Ovary (tissue), 9 donors: ENCODE measurements around the gene SPO11. TPM values are rescaled to one million over a fixed set of nuclear protein-coding genes. Genes with fewer than 3 reads are reported as not detected.

Experiments
- DNase-seq, 5 donors: peaks; one replicate each; pipeline ENCODE4 v3.0.0-alpha.2; 2019 to 2020
- H3K27ac ChIP-seq, 2 donors: fragments of 200-600 bp; one replicate each; pipeline versions ENCODE4 v1.5.1 to v1.8.0; 2019 to 2022
- H3K27me3 ChIP-seq: fragments of 200-600 bp; one replicate; pipeline ENCODE4 v1.8.0; 2022
- H3K36me3 ChIP-seq: fragments of 200-600 bp; sonication (generic); one replicate; pipeline ENCODE4 v1.5.1; 2019
- H3K4me1 ChIP-seq: one replicate; pipeline ENCODE4 v1.8.1; 2013; ENCODE audit warnings: mild to moderate bottlenecking, moderate library complexity; ENCODE audit not compliant: insufficient read depth
- H3K4me3 ChIP-seq: fragments of 200-600 bp; sonication (generic); one replicate; pipeline ENCODE4 v1.5.1; 2017
- H3K9me3 ChIP-seq, 2 donors: fragments of 200-600 bp in 1 of 2; sonication (generic) in 1 of 2; one replicate each; pipeline versions ENCODE4 v1.5.1 to v1.8.1; 2013 to 2019; ENCODE audit warnings: mild to moderate bottlenecking in 1 of 2, moderate library complexity in 1 of 2
- CTCF ChIP-seq, 3 donors: fragments of 450-650 bp in 2 of 3; fragments of 200-600 bp in 1 of 3; IDR thresholded peaks; one replicate each; pipeline versions ENCODE4 v1.5.1 to v1.8.0; 2016 to 2022; ENCODE audit warnings: antibody characterized with exemption in 3 of 3, mild to moderate bottlenecking in 1 of 3
- EP300 ChIP-seq: sonication (generic); formaldehyde crosslinking; IDR thresholded peaks from one replicate; pipeline ENCODE4 v1.6.1; 2017; ENCODE audit warnings: antibody characterized with exemption
- POLR2A ChIP-seq: fragments of 450-650 bp; IDR thresholded peaks from one replicate; pipeline ENCODE4 v1.6.1; 2017; ENCODE audit warnings: antibody characterized with exemption, mild to moderate bottlenecking, moderate library complexity
- WGBS, 3 donors: extraction: QIAGEN DNeasy Blood & Tissue Kit in 1 of 3; methylation state at CpG; one replicate each; pipeline versions ENCODE4 v1.1.5 to v1.1.7; 2013 to 2017; 5-methylcytosine and 5-hydroxymethylcytosine counted together
- intact Hi-C, 4 donors: fragments of 100-400 bp; cut with DNase I; formaldehyde crosslinking; loops; one replicate each; pipeline versions ENCODE4 v1.11.0 to v1.15.1; 2022 to 2023
- polyA plus RNA-seq, 2 donors: library from polyadenylated mRNA; stranded (reverse); fragments of 200-250 nt in 1 of 2; fragments of 350-450 nt in 1 of 2; fragmentation: Illumina TruSeq in 1 of 2; extraction: RNeasy Lipid Tissue Mini Kit (QIAGEN cat#74804) in 1 of 2; gene quantifications; one replicate each; pipeline ENCODE4 v1.2.3, GENCODE V29; 2013 to 2014
- total RNA-seq, 7 donors: library from RNA; depleted of rRNA in 2 of 7; stranded (reverse); fragments of >200 nt in 2 of 7; fragmentation: NEBNext Ultra II Directional in 3 of 7; extraction: Animal tissue kit (Norgen Biotek cat#: 25700) in 3 of 7; gene quantifications; one replicate each; pipeline versions ENCODE4 v1.1.0 to v1.2.4, GENCODE V29; 2016 to 2023
- donor health status: DM: no; HTN: no; CAD: no; lungs with moderate emphysema.
- donor health status: DM: no; HTN: no; CAD: no.
- donor health status: Bipolar disorder and iron deficiency.
- donor health status: DM: yes; HTN: yes; CAD: no.
- donor health status: DM: no; HTN: no; CAD: no.
- donor health status: DM: yes; HTN: yes; CAD: no.

Gene SPO11
- total and polyA plus RNA-seq, 9 donors = not detected

GRCh38 chr20:57381596-57382503 is 52.2 kb downstream of the SPO11 start:
- H3K9me3 ChIP-seq = no peaks in the 10 kb centered on the region
- H3K27ac ChIP-seq = no peak overlapping the region
- no peak overlapping the region for H3K4me3 ChIP-seq
- peak; percentile 71 to 91 (median 88) for DNase-seq
- no peaks in the 10 kb centered on the region for H3K4me1 ChIP-seq
- TF ChIP-seq POLR2A = no peak
- TF ChIP-seq CTCF (IDR thresholded peaks at IDR 0.05) = peak; percentile 78 to 89 (median 87)
- no peak for TF ChIP-seq EP300
- intact Hi-C loops = loop anchor here (2.0 to 10.0 kb wide), 5 partner anchors 113 to 823 kb away; no protein-coding TSS in a partner anchor
- 40 to 49% (median 45%) methylated on average over 20 of the region's 20 CpGs for WGBS, 3 donors
- H3K36me3 ChIP-seq = no peaks in the 10 kb centered on the region
- no peaks in the 10 kb centered on the region for H3K27me3 ChIP-seq

- no peak overlapping the region for H3K27ac ChIP-seq
- 89 to 92% (median 90%) methylated on average over 5 of the region's 5 CpGs for WGBS, 3 donors
- no peaks in the 10 kb centered on the region for H3K4me1 ChIP-seq
- no peak for DNase-seq
- no peaks in the 10 kb centered on the region for H3K36me3 ChIP-seq
- H3K27me3 ChIP-seq = no peaks in the 10 kb centered on the region
- H3K4me3 ChIP-seq = no peak overlapping the region
- H3K9me3 ChIP-seq = no peaks in the 10 kb centered on the region
- no peak for TF ChIP-seq POLR2A
- no peak for TF ChIP-seq CTCF (IDR thresholded peaks at IDR 0.05)
- no peak for TF ChIP-seq EP300
- intact Hi-C loops = loop anchor here (2.0 to 10.0 kb wide), 4 partner anchors 112 to 822 kb away; no protein-coding TSS in a partner anchor
Measured at GRCh38 chr20:57382516-57382915, 52.9 kb downstream of the SPO11 start.

GRCh38 chr20:57383447-57384347 is 54.1 kb downstream of the SPO11 start:
- no peaks in the 10 kb centered on the region for H3K9me3 ChIP-seq
- H3K27ac ChIP-seq = no peak overlapping the region
- TF ChIP-seq CTCF (IDR thresholded peaks at IDR 0.05) (no peak), POLR2A (no peak), EP300 (no peak)
- no peaks in the 10 kb centered on the region for H3K27me3 ChIP-seq
- H3K36me3 ChIP-seq = no peaks in the 10 kb centered on the region
- no peak overlapping the region for H3K4me3 ChIP-seq
- WGBS, 3 donors = 84 to 85% (median 84%) methylated on average over 20 of the region's 20 CpGs
- peak in 1 of 5 donors; percentile 8 for DNase-seq
- intact Hi-C loops = loop anchor here (2.0 to 10.0 kb wide), 4 partner anchors 111 to 821 kb away; no protein-coding TSS in a partner anchor
- H3K4me1 ChIP-seq = no peaks in the 10 kb centered on the region

- intact Hi-C loops = loop anchor here in 3 of 4 donors (5.0 to 10.0 kb wide), 3 partner anchors 113 to 820 kb away; no protein-coding TSS in a partner anchor
- 89 to 97% (median 92%) methylated on average over 8 of the region's 8 CpGs for WGBS, 3 donors
- no peak overlapping the region for H3K27ac ChIP-seq
- no peaks in the 10 kb centered on the region for H3K9me3 ChIP-seq
- H3K4me3 ChIP-seq = no peak overlapping the region
- peak in 1 of 5 donors; percentile 14 for DNase-seq
- no peaks in the 10 kb centered on the region for H3K36me3 ChIP-seq
- no peaks in the 10 kb centered on the region for H3K27me3 ChIP-seq
- no peaks in the 10 kb centered on the region for H3K4me1 ChIP-seq
- TF ChIP-seq EP300 (no peak), CTCF (IDR thresholded peaks at IDR 0.05) (no peak), POLR2A (no peak)
Measured at GRCh38 chr20:57384486-57384885, 54.9 kb downstream of the SPO11 start.
